Ramos (cell line): ENCODE measurements around the gene PNISR.

Experiments
- in situ Hi-C: fragments of 300-500 bp; cut with MboI; formaldehyde crosslinking; loops from one replicate; pipeline ENCODE4 v1.14.3; 2022; ENCODE audit warnings: low sequenced_read_pairs; ENCODE audit not compliant: unreplicated experiment

PNISR gene

DNA sequence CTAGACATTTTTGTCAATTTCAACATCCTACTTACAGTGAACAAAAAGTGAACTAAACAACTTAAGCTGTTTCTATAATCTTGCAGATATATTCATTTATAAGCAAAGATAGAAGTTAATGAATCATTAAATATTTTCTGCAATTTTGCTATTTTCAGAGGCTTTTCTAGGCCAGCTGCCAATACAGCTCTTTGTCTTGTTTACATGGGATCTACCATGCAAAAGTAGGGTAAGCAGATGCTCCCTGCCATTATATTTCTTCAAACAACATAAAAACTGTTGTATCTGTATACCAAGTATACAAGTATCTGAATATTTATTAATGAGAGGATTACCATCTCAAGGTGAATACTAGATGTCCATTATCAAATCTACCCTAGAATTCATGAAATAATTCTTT is 15.4 kb downstream of the PNISR start:
- in situ Hi-C loops, result no loop called here

DNA sequence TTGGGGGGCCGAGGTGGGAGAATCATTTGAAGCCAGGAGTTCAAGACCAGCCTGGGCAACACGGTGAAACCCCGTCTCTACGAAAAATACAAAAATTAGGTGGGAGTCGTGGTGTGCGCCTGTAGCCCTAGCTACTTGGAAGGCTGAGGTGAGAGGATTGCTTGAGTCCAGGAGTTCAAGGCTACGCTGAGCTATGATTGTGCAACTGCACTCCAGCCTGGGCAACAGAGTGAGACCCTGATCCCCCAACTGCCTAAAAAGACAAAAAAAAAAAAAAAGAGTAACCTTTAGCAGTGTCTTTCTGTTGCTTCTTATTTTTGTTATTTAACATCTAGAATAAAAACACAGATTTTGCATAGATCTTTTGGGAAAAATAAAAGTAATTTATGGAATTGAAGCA is 18.0 kb downstream of the PNISR start:
- in situ Hi-C loops, result no loop called here

DNA sequence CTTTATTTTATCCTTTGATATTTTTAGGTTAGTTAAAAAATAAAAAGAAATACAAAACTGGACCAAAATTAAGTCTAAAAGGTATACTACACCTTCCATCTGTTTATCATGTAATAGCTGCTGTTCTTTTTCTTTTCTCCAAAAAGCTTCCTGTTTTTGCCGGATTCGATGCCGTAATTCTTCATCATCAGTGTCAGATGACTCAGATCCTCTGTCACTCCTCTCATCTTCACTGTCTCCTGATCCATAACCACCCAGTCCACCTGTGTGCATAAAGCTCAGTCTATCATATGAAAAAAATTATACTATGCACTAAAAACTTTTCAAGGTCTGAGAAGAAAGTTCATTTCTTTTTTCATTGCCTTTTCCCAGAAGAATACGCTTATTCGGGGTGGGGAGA is 22.7 kb downstream of the PNISR start:
- in situ Hi-C loops, result no loop called here

DNA sequence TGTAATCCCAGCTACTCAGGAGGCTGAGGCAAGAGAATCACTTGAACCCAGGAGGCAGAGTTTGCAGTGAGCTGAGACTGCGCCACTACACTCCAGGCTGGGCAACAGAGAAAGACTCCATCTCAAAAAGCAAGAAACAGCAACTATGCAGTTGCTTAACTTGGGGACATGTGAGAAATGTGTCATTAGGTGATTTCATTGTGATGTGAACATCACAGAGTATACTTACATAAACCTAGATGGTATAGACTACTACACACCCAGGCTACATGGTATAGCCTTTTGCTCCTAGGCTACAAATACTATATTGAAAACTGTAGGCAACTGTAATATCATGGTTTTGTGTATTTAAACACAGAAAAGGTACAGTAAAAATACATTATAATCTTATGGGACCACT is 27.8 kb downstream of the PNISR start:
- in situ Hi-C loops, result no loop called here

DNA sequence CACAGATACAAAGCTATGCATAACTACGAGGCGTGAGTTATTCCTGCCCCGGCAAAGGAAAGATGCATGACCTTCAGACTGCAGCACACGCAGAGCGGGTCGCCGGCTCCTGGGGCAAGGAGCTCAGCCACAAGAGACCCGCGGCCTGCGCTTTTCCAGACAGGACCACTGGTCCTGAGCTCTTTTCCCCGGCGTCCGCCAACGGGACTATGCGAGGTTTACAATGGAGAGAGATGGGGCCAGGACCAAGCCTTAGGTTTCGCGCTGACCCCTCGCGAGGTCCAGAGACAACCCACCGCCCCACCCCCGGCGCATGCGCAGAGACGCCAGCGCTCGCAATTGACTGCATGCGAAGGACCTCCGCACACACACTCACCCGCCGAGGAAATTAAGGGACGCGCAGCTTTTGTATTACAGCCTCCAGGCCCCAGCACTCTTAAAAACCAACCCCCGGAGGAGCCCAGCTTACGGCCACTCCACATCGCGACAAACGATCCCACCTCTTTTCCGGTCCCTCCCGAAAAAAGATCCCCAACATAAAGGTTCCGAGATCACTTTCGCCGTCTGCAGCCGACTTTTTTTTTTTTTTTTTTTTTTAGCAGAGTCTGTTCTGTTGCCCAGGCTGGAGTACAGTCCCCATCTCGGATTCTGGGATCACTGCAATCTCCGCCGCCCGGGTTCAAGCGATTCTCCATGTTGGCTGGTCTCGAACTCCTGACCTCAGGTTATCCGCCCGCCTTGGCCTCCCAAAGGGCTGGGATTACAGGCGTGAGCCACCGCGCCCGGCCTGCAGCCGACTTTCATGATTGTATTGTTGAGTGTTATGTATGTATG is 31.2 kb downstream of the PNISR start, which contains the start of gene COQ3:
Gene COQ3, minus strand, starts transcription at position 498 of the 834 bp plus-strand sequence. Its CDS starts 16 bp downstream, at position 482.
- in situ Hi-C loops, result no loop called here

DNA sequence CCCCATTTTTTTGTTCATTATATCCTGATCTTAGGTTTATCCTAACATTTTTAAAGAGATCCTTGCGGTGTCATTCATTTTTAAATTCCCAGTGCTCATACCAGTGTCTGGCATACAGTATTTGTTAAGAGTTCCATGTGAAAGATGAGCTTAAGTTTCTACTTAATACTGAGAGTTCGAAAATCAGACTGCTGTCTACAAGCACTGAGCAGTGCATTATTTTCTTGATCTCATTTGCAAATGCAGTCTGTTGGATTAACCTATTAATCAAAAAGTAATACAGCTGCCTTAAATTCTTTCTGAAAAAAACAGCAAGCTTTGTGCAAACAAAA is 31.8 kb downstream of the PNISR start:
- in situ Hi-C loops, result no loop called here

DNA sequence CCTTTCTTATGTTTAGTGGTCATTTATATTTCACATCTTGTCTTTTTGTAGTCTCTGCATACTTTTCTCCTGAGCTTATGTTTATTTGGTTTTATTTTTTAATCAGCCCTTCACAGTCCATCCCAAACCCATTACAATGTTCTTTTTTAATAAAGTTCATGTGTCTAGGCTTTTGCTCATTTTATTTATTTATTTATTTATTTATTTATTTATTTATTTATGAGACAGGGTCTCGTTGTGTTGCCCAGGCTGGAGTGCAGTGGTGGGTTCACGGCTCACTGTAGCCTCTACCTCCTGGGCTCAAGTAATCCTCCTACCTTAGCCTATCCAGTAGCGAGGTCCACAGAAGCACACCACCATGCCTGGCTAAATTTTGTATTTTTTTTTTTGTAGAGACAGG is 34.2 kb downstream of the PNISR start:
- in situ Hi-C loops, result no loop called here

DNA sequence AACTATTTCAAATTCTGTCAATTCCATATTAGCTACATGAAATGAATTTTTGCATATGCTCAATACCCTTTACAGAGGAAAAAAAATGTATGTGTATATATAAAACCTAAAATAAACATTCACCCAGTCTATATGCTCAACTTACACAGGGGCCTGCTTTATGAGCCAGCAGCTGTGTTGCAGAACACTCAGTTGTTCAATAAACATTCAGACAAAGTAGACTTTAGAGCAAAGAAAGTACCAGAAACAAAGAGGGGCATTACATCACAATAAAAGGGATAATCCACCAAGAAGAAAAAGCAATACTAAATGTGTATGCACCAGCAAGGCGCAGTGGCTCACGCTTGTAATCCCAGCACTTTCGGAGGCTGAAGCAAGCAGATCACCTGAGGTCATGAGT is 40.6 kb downstream of the PNISR start:
- in situ Hi-C loops, result no loop called here

DNA sequence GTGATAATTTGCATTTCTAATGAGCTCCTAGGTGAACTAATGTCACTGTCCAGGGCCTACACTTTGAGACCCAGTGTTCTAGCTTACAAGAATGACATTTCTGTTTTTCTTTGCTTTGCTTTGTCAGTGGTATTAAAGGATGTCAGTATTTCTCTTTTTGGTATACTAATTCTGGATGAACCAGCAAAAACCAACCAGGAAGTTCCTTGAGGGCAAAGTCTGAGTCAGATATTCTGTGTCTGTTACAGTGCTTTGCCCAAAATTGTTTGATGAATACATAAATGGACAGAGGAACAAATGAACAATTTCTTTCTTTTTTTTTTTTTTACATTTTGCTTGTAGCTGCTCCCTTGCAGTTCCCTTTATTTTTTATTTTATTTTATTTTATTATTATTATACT is 46.5 kb downstream of the PNISR start:
- in situ Hi-C loops, result no loop called here

DNA sequence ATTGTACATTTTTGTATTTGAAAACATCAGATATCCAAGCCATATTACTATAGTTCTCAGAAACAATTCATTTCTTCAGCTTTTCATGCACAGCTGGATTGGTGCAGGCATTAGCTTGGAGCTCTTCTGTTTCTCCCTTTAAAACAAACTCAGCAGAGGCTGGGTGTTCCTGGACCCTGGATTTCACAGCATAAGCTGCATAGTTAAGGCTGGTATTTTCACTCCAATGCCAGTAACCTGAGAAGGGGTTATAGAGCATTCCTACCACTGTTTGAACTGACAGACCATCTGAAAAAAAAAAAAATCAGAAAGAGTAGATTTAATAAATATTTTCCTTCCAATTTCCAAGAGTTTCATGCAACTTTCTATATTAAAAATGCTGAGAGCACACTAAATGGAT is 55.6 kb downstream of the PNISR start:
- in situ Hi-C loops, result no loop called here

DNA sequence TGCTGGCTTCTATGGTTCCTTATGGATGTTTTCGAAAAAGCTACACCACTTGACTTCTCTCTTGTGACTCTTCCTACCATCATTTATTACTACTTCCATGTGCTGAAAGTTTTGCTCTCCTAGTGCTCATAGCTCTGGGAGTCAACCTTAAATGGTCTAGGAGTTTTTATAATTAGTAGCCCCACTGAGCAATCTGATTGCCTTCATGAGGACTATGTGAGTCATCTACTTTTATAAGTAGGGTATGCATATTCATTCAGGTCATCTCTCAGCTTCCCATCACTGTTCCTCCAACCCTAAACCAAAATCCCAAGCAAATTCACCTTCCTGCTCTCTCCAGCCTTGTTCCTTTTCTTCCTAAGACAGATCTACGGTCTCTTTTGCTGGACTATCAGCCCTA is 58.3 kb downstream of the PNISR start:
- in situ Hi-C loops, result no loop called here

DNA sequence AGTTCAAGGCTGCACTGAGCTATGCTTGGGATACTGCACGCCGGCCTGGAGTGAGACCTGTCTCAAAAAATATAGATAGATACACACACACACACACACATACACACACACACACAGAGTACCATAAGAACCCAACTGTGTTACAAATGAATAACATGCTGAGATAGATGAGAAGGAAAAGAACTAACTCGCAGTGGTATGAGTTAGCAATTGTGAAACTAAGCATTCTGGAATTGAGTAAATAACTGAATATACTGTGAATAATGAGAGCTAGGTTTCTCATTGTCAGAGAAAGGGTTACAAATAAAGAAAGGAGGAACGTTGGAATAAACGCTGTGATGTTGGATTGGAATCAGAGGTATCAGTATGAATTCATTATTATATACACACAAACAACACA is 61.1 kb downstream of the PNISR start:
- in situ Hi-C loops, result no loop called here

DNA sequence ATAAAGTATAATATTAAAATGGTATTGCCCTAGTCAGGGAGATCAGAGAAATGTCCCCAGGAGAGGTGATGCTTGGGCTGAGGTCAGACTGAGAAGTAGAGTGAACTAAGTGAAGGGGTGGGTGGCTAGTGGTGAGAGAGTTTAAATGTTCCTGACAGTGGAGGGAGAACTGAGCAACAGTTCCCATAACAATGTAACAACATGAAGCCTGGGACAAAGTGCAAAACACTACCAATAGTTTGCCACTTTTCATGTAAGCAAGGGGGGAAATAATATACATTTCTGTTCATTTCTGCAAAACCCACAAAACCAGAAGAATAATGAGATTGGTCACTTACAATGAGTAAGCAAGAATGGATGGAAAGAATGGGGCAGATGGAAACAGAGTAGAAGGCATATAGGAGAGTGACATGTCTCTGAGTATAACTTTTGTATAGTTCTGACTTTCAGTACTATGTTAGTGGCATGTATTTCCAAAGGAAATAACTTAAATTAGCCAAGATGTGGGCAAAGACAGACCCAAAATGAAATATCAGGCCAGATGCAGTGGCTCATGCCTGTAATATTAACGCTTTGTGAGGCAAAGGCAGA is 62.3 kb downstream of the PNISR start:
- in situ Hi-C loops, result no loop called here

DNA sequence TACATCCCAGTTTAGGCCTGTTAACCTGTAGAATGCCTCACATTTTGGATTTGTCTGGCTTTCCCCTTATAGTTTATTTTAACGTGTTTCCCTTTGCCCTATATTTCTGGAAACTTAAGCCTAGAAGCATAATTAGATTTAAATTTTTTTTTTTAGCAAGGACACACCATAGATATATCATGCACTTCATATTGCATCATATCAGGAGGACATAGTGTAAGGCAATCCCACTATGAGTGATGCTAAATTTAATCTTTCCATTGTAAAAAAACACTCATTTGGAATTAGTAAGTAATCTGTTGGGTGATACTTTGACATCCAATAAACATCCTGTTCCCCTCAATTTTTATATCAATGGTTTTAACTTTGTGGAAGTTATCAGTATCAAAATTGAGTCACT is 65.3 kb downstream of the PNISR start:
- in situ Hi-C loops, result no loop called here

DNA sequence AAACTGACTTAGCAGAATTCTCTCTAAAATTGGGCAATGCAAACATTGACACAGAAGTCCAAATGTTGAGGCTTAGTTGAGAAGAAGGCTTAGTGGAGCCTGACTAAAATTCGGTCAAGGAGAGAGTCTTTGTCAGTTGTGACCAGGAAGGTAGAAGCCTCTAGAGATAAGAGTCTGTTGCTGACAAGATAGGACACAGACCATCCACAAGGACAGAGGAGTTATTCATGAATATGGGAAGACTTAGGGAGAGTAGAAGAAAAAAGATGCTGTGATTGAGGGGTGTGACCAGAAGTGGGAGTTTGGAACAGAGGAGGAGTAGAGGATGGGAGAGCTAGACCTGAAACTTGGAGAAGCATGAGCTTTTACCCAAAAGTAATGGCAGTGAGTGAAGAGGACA is 68.5 kb downstream of the PNISR start:
- in situ Hi-C loops, result no loop called here

DNA sequence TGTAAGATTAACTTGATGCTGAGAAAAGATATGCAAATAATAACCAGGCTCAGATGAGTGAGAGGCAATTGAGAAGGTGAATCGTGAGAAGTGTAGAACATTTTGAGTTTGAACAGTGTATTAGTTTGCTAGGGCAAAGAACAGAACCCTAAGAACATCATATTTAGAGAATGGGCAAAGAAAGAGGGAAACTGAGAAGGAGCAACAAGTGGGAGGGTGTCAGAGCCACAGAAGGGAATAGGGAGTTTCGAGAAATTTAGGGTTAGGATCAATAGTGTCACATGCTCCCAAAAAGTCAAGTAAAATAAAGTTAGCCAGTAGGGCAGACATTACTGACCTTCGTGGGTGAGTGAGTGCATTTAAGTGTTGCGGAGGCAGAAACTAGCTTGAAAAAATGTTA is 70.1 kb downstream of the PNISR start:
- in situ Hi-C loops, result no loop called here

DNA sequence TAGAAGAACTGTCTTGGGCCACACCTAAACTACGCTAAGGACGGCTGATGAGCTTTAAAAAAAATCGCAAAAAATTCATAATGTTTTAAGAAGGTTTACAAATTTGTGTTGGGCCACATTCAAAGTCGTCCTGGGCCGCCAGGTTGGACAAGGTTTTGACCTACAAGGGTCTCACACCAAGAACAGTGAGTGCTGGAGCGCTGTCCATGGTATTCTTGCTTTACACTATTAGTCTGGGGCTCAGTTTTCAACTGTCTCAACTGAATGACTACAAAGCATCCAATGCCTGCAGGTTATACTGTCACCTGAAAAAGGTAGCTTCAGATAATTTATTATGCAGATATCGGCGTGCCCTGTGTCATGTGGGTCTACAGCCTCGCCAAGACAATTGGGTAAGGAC is 72.0 kb downstream of the PNISR start:
- in situ Hi-C loops, result no loop called here

DNA sequence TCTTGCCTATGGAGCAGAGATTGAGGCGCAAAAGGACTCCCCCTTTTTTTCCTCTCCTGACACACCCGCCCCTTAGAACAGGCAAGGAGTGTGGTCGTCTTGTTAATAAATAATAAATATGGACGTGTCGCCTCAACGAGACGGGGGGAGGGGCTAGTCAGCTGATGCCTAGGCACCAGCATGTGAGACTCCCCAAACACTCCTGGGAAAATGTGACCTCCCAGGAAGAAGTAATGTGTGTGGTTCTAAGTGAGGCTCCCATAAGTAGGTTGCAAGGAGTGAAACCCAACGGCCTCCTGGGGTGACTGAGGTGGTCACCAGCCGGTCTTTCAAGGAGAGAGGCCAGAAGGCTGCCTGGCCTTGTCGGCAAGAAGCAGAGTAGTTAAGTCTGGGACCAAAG is 74.5 kb downstream of the PNISR start:
- in situ Hi-C loops, result no loop called here

DNA sequence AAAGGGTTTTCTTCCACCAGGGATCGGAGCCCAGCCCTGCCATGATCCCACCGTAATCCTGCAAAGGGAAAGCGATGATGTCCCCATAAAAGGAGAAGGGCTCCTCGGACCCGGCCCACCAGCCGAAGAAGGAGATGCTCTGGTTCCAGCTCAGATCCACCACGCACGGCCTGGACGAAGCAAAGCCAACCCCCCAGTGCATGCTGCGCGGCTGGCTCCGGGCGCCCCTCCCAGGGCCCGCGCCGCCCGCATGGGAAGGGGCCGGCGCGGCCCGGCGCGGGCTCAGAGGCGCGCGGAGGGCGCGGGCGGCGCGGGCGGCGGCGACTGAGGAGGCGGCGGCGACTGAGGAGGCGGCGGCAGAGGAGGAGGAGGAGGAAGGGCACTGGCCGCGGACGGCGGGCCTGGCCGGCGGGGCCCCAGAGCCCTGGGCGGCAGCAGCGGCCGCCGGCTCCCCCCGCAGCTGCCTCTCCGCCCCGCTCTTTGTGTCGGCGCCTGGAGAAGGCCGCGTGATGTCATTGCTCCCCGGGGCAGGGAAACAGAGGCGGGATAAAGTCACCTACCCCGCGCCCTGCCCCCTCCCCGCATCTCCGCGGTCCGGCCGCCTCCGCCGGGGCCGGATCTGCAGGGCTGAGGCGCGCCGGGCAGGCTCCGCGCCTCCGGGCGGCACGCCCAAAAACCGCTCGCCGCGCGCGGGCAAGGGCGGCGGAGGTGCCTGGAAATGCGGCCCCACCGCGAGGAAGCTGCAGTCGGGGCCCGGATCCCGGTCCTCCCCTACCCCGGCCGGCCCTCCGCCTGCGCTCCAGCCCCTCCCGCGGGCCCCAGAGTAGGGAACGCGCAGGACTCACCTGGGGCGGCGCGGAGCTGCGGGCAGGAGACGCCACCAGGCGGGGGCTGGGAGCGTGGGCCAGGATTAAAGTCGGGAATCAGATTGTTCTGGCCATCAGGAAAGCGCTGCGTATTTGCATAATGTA is 75.7 kb downstream of the PNISR start, which contains the start of gene FAXC:
Gene FAXC, minus strand, starts transcription at position 504 of the 971 bp plus-strand sequence. Its CDS starts 302 bp downstream, at position 202.
- in situ Hi-C loops, result loop anchor here (25.0 kb wide), 1 partner anchor 388 kb away; no protein-coding TSS in a partner anchor

DNA sequence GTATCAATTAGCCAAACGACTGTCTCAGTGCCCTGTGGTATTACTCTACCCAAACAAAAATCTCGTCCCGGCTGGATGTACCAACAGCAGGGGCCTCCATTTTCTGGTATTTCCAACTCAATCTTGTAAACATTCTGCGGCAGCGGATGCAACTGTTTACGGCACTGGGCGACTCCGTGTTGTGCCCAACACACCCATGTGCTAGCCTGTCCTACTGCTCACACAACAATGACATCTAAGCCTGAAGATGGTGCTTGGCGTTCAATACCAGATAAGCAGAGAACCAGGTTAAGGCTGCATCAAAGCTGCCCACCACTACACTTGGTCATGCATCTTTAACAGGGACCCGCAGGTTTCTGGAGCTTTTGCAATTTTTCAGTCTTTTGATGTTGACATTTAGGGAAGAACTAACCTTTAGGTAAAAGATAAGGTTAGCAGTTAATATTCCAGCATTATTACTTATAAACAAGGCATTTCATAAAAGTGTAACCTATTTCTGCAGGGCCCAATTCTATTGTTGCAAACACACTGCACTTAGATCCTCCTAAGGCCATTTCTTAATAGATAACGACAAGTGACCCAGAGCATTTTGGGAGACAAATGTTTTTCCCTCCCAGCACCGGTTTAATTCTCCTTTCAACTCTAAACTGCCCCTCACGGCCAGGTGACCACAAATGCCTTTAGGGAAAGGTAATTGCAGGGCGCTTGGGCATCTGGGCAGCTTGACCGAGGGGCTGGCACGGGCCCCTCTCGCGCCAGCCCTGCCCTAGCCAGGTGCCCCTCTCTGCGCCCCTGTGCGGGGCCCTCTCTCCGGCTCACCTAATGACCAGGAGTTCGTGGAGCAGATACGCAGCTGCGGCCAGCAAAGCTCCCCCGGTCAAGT is 76.6 kb downstream of the PNISR start:
- in situ Hi-C loops, result loop anchor here (25.0 kb wide), 1 partner anchor 389 kb away; no protein-coding TSS in a partner anchor
